HG03045 (cell line): Measurements from ENCODE around the gene DERL3.

Experiments used
- ATAC-seq: cut with Tn5 transposase; IDR thresholded peaks from one replicate; pipeline ENCODE4 v1.9.1; 2021; ENCODE audit warnings: mild to moderate bottlenecking, moderate library complexity; ENCODE audit not compliant: unreplicated experiment

The DERL3 gene

DNA sequence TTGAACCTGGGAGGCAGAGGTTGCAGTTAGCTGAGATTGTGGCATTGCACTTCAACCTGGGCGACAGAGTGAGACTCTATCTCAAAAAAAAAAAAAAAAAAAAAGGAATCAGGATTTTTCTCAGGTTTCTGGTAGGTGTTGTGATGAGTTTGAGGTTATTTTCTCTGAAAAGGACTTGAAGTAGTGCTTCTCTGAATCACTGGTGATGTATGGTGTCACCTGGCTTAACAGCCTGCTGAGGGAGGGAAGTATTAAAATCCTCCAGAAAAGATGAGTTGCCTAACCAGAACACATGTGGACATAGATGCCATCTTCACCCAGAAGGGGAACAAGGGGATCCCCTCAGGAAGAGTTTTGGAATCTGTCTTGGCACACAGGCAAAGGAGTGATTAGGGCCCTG, 32.0 kb downstream of the DERL3 start:
- no peak for ATAC-seq

DNA sequence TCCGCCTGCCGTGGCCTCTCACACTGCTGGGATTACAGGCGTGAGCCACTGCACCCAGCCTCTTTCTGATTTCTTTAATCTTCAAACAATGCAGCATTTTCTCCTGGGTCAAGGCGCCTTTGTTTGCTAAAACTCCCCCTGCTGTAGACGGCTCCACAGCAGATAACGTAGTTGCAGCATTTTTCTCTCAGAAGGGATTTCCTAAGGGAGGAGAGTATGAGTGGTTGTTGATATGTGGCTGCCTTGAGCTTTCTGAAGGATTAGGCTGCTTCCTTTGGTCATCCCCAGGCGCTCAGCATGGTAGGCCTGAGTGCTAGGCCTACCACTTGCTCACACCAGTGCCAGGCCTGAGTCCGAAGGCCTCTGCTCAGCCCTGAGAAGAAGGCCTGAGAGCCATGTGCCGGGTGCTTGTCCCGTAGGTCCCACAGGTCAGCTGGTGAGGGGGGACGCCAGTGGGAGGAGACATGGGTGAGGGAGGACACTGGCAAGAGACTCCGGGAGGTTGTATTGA, 34.0 kb downstream of the DERL3 start:
- ATAC-seq: no peak

DNA sequence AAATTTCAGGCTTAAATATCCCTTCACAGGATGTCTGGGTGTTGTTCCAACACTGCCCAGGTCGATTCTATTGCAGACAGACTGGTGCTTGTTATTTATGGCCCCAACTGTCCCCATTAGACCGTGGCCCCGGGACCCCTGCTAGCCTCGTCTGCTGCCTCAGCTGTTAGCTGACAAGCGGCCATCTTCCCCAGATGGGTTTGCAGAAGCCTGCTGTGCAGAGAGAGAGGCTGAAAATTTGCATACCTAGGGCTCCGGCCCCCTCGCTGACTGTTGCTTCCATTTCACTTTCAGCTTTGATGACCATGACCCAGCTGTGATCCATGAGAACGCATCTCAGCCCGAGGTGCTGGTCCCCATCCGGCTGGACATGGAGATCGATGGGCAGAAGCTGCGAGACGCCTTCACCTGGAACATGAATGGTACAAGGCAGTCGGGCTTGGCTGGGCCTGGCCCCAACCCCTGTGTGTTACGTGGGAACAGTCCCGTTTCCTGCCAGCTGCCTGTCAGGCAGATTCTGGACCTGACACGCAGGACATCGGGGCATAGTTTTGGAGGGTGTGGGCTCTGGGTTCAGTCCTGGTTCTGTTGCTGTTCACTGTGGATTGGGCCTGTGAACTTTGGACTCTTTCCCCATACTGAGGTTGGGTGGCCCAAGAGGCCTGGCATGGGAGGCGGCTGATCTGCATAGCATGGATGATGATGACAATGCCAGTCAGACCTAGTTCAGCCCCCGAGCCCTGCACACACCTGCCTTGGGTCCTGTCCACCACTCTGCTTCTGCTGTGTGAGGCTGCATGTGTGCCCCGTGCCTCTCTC, 35.6 kb downstream of the DERL3 start:
- no peak for ATAC-seq

DNA sequence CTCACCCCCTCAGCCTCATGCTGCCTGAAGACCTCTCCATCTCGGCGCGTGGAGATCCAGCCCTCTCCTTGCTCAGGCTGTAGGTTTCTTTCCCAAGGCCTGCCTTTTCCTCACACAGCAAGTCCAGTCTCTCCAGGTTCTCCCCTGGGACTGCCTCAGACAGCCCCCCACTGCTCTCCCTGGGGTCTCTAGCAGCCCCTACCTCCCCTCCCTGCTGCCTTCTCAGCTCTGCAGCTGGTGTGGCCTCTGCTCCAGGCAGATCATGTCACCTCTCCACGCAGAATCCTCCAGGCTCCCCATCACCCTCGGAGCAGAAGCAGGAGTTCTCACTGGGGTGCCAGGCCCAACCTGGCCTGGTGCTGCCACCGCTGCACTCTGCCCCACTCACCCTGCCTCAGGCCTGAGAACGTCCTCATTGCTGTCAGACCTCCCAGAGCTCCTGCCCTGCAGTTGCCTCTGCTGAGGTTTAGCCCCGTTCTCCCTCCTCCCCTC, 36.9 kb downstream of the DERL3 start:
- ATAC-seq: no peak

DNA sequence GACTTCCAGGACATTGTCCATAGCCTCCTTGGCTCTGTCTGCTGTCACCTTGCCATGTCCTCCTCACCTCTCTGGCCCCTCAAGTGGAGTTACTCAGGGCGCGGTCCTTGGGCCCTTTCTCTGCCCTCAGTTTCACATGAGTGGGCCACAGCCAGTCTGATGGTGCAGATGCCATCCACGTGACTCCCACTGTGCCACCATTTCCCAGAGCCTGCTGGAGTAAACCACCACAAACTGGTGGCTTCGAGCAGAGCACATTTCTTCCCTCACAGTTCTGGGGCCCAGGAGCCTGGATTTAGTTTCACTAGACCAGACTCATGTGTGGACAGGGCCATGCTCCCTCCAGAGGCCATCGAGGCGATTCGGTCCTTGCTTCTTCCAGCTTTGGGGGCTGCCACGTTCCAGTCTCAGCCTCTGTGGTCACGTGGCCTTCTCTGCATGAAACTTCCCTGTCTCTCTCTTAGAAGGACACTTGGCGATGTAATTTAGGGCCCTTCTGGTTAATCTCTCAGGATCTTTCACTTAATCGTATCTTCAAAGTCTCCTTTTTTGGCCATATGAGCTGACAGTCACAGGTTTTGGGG, 37.5 kb downstream of the DERL3 start:
- no peak for ATAC-seq

DNA sequence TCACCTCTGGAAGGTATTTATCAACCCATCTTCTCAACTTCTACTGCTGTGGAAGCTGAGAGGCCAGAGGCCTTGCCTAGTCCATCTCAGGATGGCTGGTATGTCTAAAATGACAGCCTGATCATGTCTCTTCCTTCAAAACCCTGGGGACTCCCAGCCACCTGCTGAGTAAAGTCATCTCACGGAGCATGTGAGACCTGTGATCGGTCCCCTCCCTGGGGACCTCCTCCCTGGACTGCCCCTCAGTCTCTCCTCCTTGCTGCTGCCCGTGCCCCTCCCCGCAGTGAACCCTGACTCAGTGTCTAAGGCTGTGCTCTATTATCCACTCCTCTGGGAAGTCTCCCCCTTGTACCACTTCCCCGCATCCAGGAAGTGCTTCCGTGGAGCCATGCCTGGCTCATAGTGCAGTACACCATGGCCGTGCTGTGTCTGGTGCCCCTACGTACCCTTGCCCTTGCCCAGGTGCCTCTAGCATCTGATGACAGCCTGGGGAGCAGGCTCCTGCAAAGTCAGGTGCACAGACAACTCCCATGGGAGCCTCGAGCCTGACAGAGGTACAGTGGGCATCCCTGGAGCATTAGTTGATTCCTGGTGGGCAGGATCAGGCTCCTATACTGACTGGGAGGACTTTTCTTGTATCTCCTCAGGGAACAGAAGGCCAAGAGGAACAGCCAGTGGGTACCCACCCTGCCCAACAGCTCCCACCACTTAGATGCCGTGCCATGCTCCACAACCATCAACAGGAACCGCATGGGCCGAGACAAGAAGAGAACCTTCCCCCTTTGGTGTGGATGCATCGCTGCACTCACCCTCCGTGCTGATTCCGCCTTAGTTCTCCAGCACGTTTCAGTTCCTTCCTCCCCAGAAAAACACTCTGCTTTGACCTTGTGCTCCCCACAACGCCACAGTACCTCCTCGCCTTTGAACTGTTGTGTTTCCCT, 38.2 kb downstream of the DERL3 start:
- ATAC-seq: no peak

DNA sequence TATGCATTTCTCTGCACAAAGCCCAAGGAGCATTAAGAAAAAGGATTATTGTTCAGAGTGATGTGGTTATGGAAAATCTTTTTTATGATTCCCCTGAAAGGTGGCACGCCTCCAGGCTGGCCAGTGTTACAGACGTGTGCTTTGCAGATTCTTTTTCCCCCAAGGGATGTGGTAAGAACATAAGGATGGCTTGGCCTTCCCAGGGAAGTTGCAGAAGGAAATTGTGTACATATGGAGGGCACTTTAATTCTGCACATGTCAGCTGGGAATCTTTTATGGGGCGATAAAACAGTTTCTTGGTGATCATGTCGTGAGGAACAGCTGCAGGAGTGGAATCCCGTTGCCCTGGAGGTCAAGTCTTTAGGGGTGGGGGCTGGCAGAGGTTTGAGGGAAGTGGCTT, 42.3 kb downstream of the DERL3 start:
- ATAC-seq: no peak

DNA sequence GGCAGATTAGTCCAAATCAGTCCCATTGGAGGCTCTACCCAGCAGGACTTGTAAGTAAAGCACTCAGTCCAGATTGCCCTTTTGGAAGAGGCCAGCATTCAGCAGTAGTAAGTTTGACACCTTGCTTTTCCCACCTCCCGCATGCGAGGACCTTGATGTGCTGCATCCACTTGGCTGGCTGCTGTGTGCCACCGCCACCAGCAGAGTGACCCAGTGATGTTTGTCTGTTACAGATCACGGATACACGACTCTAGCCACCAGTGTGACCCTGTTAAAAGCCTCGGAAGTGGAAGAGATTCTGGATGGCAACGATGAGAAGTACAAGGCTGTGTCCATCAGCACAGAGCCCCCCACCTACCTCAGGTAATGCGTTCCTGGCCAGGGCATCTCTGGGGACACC, 45.5 kb downstream of the DERL3 start:
- ATAC-seq: no peak

DNA sequence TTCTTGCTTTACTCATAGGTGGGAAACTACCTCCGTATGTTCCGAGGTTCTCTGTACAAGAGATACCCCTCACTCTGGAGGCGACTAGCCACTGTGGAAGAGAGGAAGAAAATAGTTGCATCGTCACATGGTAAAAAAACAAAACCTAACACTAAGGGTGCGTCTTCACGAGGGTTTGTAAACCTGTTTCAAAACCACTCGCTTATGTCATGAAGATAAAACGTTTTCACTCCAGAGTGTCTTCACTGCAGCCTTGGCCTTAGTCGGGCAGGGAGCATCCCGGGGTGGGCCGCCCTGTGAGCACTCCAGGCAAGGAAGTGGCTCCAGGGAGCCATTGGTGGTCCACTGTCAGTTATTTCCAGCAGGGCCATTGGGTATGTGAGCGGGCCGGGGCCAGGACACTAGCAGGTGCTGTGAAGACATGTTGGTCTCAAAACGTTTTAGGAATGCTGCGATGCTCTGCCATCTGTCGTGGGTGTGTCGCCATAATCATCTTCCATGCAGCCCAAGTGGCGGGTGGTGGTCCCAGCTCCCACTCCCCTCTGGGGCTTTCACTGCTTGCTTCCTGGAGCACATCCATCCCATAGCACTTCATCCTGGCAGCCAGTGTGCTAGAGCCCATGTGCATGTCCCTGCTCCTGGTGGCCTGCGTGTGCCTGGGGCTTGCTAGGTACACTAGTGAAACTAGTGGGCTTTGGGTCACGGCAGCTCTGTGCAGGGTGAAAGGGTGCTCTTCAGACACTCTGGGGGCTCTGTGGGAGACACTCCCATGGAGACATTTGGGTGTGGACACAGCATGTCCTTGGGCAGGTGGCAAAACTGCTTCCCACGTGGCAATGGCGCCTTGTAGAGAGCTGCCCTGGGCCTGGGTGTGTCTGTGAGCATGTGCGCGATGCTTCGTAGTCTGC, 46.8 kb downstream of the DERL3 start:
- no peak for ATAC-seq

DNA sequence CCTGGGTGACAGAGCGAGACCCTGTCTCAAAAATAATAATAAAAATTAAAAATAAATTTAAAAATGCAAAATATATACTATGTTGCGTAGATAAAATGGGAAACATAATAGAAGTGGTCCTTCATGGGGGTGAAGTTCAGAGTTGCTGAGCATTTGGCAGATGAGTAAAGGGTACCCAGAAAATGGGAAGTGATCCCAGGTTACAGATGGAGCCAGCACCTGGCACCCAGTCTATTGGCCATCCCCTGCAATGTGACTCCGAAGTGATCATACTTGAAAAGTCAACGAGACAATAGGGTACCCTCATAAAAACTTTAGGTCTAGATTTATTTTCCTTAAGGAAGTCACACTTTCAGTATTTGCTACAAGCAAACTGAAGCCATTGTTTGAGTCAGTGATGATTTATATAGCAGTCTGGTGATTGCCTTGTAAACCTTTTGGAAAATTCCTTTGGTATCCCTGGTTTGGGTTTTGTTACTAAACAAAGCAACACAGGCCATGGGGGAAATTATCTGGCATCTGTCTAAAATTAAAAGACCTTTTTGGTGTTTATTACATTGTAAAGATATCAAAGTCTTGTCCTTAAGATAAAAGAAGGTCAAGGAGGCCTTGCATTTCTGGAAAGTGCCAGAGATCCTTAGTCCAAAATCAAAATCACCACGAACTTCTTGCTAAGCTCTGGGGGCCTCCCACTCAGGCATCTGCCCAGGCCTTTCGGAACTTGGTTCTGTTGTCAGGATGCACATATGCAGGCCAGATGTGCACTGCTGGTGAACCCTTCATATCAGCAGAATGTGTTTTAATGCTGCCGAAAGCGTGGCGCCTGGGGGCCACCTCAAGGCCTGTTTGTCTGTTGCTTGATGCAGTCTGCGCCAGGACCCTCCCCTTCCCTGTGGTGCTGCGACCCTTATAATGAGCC, 47.7 kb downstream of the DERL3 start:
- no peak for ATAC-seq

DNA sequence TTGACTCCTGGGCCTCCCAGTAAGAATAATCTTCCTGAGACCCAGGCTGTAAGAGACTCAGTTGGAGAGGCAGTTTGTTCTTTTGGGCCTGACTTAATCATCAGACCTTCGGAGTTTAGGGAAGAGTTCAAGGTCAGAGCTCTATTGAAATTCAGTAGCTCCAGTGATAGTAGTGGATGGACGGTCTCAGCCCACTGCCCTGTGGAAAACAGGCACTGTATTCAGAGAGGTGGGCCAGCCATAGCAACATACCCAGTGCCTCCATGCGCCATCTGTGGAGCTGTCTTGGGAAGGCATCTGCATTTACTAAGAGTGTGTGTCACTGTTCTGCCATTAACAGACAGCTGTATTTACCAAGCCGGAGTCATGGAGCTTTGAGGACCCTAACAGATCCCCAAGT, 49.2 kb downstream of the DERL3 start:
- ATAC-seq: no peak

DNA sequence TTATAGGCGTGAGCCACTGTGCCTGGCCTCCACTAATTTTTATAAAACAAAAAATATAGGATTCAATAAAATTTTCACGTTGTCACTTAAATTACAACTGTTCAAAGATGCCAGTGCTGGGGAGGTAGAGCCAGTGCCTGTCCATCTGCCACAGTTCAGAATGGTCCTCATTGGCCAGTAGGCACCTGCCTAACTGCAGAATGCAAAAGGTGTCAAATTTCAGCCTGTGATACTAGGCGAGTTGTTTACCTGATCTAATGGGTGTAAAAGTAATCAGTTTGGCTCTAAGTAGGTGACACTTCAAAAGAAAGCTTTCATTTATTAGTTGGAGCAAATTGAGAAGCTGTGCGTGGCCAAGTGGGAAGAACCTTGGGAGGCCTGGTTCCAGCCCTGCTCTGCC, 49.7 kb downstream of the DERL3 start:
- no peak for ATAC-seq

DNA sequence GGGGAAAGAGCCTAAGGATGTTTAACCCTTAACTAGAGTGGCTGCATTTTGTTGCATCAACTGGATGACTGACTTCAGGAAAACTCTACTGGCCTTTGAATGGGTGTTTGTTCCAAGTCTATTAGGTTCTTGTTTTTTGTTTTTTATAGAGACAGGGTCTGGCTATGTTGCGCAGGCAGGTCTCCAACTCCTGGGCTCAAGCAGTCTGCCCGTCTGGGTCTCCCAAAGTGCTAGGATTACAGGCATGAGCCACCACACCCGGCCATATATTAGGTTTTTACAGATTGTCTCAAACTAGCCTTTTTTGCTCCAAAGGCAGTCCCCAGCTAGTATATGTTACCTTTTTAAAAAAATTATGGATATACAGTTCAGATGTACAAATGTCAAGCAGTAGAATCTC, 50.9 kb downstream of the DERL3 start:
- no peak for ATAC-seq

DNA sequence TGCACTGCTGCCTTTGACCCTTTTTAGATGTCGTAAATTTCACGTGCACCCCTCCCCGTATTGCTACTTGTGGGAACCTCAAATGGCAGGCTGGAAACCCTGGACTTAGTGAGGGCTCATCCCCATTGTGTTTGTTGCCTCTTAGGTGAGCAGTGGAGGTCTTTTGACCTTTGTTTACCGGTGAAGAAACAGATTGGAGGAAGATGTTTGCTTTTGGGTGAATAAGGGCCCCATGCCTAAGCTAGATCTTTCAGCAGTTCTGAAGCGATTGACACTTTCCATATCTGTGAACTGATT, 51.3 kb downstream of the DERL3 start:
- no peak for ATAC-seq

DNA sequence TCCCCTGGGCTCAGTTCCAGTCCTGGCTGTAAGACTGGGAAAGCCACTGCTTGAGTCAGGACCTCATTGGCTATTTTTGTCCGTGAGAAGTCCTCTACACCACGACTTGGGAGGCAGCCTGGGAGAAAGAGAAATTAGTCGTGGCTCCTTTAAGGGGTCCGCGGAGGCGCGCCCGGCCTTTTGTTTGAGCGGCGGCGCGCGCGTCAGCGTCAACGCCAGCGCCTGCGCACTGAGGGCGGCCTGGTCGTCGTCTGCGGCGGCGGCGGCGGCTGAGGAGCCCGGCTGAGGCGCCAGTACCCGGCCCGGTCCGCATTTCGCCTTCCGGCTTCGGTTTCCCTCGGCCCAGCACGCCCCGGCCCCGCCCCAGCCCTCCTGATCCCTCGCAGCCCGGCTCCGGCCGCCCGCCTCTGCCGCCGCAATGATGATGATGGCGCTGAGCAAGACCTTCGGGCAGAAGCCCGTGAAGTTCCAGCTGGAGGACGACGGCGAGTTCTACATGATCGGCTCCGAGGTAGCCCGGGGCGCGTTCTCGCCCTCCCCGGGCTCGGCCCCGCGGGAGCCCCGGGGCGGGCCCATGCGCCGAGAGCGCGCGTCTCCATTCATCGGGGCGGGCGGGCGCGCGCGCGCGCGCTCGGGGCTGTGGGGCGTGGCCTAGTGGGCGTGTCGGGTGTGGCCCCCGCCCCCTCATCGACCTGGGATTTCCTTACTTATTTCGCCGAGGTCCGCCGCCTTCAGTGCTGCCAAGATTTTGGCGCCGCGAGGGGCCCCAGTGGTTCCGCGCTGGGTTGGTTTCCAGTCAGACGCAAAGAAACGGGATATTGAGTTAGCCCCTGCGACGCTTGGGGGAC, 51.8 kb downstream of the DERL3 start, which contains the start of gene SMARCB1:
Gene SMARCB1, plus strand, starts transcription at position 215 of the 848 bp plus-strand sequence. Its CDS starts 204 bp downstream, at position 419.
- peak; percentile 72 for ATAC-seq

DNA sequence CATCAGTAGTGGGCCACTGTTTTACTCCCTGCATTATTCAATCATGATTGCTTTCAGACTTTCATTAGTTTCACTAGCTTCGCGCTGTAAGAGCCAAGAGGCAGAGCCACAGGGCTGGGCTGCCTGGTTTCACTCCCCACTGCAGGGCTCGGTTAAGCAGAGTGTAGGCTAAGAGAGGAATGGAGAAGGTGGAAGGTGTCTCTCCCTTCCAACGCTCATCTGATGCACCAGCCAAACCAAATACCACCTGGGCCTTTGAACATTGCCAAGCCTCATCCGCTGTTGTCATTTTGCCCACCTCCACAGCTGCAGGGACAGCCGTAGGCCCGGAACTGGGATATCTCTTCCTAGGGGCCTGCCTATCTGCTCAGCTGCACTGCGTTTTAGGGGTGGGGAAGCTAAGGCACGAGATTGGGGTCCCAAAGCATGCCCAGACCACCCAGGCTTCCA, 52.5 kb downstream of the DERL3 start:
- ATAC-seq: no peak
